DMS53 treated with DMSO at 0.1 percent for 48 hours (cell line): ENCODE data around the gene GAS1.

Source experiments
- DNase-seq: peaks from one replicate; lab custom pipeline; 2025; ENCODE audit not compliant: unreplicated experiment; lab: John Stamatoyannopoulos, UW

GAS1 gene, protein sequence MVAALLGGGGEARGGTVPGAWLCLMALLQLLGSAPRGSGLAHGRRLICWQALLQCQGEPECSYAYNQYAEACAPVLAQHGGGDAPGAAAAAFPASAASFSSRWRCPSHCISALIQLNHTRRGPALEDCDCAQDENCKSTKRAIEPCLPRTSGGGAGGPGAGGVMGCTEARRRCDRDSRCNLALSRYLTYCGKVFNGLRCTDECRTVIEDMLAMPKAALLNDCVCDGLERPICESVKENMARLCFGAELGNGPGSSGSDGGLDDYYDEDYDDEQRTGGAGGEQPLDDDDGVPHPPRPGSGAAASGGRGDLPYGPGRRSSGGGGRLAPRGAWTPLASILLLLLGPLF

DNA sequence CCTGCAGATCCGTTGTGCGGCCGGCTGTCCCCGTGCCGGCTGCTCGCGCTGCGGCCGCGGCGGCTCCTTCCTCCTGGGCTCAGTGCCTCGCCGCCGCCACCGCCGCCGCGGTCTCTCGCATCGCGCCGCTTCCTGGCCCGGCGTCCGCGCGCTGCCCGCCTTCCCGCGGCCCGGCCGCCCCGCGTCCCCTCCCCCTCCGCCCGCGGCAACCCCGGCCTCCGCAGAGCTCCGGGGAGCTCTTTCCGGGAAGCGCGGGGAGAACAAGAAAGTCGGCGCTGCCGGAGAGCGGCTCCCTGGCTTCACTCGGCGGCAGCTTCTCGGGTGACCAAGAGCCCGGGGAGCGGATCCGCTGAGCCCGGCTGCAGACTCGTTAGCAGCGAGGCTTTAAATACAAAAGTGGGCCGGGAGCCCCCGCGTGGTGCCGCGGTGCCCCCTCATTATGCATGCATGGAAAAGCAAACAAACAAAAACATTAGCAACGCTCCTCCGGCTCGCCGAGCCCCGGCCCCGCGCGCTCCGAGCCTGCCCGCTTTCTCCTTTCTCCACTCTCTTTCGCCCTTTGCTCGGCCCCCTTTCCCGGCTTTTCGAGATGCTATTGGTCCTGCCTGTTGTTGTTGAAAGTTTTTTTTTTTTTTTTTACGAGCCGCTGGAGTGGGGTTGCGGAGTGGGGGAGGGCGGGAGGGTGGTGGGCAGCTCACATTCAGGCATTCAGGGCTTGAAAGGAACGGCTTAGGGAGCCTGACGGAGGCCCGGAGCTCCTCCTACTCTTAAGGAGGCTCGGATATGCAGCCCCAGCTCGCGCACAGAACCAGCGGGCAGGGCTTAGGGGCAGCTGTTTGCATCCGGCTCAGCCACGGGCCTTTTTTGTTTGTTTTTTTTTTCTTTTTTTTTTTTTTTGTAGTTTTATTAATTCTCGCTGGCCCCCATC, at the start of gene GAS1:
TSS of gene GAS1 (minus strand) at position 361 of the 928 bp plus-strand sequence. CDS start 727 bp downstream, outside the sequence.
- no peak for DNase-seq

DNA sequence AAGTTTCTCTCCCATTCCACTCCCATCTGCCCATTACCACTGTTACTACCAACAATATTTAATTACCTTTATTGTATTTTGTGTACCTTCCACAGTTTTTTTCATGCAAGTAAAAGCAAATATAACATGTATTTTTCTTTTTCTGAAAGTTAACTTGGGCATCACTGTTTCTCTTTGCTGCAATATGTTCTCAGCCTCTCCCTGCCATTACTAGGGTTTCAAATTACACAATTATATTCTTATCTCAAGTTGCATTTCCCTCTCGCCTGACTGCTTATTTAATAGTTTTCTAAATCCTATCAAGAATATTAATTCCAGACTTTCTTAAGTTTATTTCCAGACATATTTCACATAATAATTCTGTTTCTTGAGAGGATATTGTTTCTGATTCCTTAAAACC, 46.9 kb upstream of the GAS1 start:
- DNase-seq, result no peak

- DNase-seq, result no peak
These were observed 46.5 kb upstream of the GAS1 start for GRCh38 chr9:86993830-86994229.

GRCh38 chr9:86991077-86991476, 43.8 kb upstream of the GAS1 start:
- DNase-seq, result no peak

- no peak for DNase-seq
These were observed 43.0 kb upstream of the GAS1 start for GRCh38 chr9:86990290-86990689.

DNA sequence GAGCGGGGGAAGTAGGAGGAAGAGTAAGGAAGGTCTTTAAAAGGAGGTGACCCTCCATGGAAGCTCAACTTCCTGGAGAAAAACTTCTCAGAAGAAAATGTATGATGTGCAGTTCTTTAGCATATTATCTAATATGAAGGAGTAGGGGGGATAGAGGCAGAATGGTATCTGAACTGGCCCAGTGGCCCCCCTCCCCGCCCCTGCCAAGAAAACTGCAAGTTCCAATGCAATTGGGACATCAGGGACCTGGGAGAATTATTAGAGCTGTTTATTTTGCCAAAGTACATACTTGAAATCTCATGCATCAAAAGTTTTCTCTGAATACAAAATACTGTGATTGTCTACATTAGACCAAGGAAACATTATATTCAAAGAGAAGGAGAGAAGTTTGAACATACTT, 40.6 kb upstream of the GAS1 start:
- DNase-seq, result no peak

- DNase-seq, result no peak
These were observed 37.9 kb upstream of the GAS1 start for GRCh38 chr9:86985132-86985647.

- no peak for DNase-seq
These were observed 36.4 kb upstream of the GAS1 start for GRCh38 chr9:86983620-86984259.

GRCh38 chr9:86983249-86983619, 35.9 kb upstream of the GAS1 start:
- DNase-seq, result no peak

DNA sequence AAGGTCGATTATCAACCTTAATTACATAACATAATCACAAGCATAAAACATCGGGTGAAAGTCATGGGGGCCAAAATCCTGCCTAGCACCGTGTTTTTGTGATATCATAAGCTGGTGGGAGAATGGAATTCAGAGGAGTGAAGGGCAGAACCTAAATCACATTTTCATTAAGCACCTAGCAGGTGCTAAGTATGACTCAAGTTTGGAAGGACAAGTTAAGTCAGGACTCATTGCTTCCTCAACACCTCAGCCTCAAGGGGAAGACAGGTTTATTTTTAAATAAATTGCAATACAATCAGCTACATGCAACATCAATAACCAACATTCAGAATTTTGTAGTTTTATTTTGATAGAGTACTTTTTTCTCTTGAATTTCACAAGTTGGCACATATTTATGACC, 33.5 kb upstream of the GAS1 start:
- no peak for DNase-seq

GRCh38 chr9:86979657-86980056, 32.4 kb upstream of the GAS1 start:
- DNase-seq, result no peak

DNA sequence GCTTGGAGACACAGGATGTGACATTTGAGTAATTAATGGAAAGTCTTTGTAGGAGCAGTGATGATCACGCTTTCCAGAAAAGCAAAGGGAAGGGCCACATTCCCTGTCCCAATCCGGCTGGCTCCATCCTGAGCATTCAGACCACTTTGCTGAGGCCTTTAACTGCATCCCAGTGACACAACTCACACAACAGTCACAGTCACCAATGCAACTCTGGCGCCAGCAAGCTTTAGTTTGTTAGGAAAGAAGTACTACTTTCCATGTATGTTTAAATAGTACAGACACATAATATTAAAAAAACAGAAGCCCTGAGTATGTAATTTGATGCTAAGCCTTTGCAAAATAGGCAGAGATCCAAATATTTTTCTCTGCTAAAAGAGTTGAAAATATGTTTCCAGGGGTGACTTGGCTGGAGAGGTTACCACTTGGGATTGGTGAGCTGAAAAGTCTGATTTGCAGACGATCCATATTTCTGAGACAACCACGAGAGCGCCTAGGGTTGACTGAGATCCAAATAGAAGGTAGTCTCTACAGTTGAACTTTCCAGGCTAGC, 31.7 kb upstream of the GAS1 start:
- DNase-seq, result no peak

DNA sequence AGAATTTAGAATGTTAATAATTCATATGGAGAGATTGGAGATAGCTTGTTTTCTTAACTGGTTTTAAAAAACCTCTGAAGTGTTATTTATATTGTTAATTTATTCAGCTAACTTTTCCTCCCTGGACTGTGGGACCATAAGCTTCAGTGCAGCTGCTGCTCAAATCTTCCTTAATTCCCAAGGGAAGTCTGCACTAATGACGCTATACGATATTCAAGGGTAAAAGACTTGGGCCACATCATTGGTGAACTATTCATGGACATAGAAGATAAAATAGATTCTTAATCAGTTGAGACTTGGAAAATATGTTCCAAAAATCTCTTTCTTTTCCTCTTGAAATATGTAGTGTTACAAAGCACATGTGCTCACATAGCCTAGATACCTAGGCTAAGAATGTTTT, 31.1 kb upstream of the GAS1 start:
- DNase-seq, result no peak

DNA sequence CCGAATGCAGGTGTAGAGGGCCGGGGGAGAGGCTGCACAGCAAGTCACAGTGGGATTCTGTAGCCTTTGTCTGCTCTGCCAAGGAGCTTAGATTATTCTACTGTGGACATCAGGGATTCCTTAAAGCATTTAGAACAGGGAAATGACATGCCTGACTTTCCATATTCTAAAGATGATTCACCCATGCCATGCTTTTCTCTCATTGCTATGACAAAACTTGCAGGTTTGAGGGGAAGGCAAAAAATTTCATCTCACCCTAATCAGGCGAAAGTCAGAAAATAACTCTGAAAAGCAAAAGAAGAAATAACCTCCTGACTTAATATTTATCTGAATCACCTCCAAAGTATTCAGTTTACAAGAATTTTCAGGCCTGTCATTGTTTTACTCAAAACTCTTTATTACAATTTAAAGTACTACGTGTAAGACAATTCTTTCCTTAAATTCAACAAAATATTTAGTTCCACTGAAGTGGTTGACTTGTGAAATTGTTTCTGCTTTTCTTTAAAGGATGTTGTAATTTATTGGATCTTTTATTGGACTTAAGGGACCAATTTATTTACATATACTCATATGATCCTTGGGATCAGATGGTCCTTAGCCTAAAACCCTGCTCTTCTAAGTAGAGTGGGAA, 30.0 kb upstream of the GAS1 start:
- no peak for DNase-seq

DNA sequence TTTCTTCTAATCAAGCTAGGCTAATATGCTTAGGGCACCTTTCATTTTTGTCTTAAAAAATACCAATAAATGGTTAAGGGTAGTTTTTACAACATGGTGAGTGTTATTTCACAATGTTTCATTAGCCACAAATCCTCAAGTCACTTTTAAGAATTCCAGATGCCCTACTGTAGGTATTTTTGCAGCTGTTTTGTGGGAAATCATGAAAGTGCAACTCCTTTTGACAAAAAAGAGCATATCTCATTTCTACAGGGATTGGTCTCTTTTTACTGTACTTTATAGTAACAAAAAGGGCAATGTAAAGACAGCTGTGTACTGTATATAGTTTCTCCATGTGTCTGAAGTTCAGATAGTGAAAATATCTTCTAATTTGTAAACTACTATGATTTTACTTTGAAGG, 28.3 kb upstream of the GAS1 start:
- DNase-seq, result no peak

GRCh38 chr9:86975036-86975435, 27.7 kb upstream of the GAS1 start:
- no peak for DNase-seq

DNA sequence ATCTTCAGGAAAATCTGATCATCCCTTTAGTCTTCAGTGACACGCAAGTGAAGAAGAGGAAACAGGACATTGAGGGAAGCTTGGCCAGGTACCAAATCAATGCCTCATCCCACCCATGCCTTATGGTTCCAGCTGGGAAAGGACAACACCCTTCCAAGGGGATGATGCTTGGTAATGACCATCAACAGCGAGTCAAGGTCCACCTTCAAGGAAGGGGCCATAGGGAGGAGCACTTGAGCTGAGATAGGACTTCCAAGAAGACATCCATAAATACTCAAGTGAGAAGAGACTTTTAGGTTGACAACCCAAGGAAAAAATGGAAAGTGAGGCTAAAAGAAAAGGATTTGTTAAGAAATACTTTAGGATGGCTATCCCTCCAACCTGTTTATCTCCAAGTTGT, 27.1 kb upstream of the GAS1 start:
- no peak for DNase-seq

DNA sequence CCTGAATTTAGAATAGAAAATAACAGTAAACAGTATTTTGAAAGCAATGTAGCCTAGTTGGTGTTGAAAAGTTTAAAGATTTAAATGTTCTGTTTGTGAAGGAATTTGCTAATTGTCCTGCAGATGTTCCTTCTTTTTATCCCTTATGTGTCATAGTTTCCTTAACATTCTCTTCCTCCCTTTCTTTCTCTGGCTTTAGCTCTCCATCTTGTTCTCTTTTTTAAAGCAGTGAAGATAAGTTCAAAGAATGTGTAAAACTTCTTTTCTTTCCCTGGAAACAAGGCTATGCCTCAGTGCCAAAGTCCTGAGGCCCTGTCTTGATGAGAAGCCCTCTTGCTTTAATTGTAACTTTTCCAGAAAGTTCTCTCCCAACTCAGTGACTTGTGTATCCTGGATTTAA, 24.4 kb upstream of the GAS1 start:
- no peak for DNase-seq

DNA sequence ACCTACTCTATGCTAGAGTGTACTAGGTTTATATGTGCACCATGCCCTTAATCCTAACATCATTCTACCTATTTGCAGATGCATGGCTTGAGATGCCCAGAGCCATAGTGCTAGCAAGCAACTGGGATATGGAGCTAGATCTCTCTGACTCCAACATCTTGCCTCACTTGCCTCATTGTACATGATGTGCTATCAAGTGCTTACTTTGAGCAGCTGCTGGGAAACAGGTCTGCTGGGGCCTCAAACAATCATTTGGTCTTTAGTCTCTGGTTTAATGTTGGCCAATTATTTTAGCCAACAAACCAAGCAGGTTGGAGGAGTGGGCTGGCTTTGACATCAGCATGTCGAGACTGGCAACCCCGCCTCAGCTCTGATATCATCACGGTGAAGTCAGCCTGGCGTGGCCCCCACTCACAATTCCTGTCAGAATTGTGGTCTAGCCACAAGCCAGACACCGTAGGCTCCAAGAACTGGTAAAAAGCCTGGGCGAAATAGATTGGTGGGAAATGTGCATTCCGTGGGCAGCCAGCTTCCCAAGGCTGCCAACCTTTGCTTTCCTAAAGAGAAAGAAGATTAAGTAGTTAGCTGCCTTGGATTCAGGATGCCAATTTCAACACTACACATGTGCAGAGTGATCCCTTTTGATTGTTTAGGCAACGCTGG, 21.1 kb upstream of the GAS1 start:
- DNase-seq, result no peak

- DNase-seq, result no peak
These were observed 19.7 kb upstream of the GAS1 start for GRCh38 chr9:86966852-86967511.
